ENCODE data around the gene WDR48.

DNA sequence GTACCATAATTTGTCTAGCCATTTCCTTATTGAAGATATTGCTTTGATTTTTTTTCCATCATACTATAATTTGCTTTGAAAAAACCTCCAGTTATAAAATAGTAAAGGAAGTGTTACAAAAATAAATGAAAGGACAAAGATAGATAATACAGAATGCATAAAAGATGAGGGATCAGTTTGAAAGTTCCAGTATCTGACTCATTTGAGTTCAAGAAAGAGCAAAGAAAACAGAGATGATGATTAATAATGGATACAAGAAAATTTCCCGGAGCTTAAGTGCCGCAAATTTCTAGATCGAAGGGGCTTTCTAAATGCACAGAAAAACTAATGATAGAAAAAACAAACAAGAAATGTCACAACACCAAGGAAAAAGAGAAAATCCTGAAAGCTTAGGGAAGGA lies 4.3 kb downstream of the WDR48 start:
- TF ChIP-seq, protein P1, sequence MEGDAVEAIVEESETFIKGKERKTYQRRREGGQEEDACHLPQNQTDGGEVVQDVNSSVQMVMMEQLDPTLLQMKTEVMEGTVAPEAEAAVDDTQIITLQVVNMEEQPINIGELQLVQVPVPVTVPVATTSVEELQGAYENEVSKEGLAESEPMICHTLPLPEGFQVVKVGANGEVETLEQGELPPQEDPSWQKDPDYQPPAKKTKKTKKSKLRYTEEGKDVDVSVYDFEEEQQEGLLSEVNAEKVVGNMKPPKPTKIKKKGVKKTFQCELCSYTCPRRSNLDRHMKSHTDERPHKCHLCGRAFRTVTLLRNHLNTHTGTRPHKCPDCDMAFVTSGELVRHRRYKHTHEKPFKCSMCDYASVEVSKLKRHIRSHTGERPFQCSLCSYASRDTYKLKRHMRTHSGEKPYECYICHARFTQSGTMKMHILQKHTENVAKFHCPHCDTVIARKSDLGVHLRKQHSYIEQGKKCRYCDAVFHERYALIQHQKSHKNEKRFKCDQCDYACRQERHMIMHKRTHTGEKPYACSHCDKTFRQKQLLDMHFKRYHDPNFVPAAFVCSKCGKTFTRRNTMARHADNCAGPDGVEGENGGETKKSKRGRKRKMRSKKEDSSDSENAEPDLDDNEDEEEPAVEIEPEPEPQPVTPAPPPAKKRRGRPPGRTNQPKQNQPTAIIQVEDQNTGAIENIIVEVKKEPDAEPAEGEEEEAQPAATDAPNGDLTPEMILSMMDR (conservative IDR thresholded peaks at IDR 0.05; ENCODE audit: low read depth, low read length): no peak
- TF ChIP-seq EZH2 (IDR thresholded peaks at IDR 0.05; ENCODE audit: borderline replicate concordance, low read depth, low read length, poor library complexity, severe bottlenecking): no peak
